Keratinocyte (primary cell): ENCODE results near the gene HAPLN1. TPM values are rescaled to one million over a fixed set of nuclear protein-coding genes. Genes with fewer than 3 reads are reported as not detected.

ENCODE experiments used
- DNase-seq: peaks from one replicate; pipeline ENCODE4 v3.0.0-alpha.2; 2011; ENCODE audit warnings: low read depth, missing footprints, low spot score
- FAIRE-seq: peaks from 2 replicates; lab custom pipeline; 2011; peaks lifted over from hg19 to GRCh38; lab: Jason Lieb, UNC
- H2AFZ ChIP-seq: 2 replicates; pipeline ENCODE4 v1.6.0; 2012; ENCODE audit warnings: low read length, control low read depth, inconsistent platforms; ENCODE audit not compliant: control insufficient read depth
- H3K27ac ChIP-seq: 2 replicates; pipeline ENCODE4 v1.5.1; 2011; ENCODE audit warnings: low read length; ENCODE audit not compliant: control insufficient read depth, insufficient read depth
- H3K27me3 ChIP-seq: 3 replicates; pipeline ENCODE4 v1.6.0; 2011; ENCODE audit warnings: low read length; ENCODE audit not compliant: control insufficient read depth, insufficient read depth; ENCODE audit errors: extremely low read depth
- H3K36me3 ChIP-seq, 2 experiments: 2 replicates in 1 of 2; 3 replicates in 1 of 2; pipeline ENCODE4 v1.5.1; 2011; ENCODE audit warnings: low read length in 2 of 2, mild to moderate bottlenecking in 1 of 2; ENCODE audit not compliant: control insufficient read depth in 2 of 2, insufficient read depth in 2 of 2; ENCODE audit errors: extremely low read depth in 1 of 2
- H3K4me1 ChIP-seq: 3 replicates; pipeline ENCODE4 v1.5.1; 2011; ENCODE audit warnings: low read length; ENCODE audit not compliant: control insufficient read depth, insufficient read depth; ENCODE audit errors: extremely low read depth
- H3K4me2 ChIP-seq: 3 replicates; pipeline ENCODE4 v1.6.0; 2011; ENCODE audit warnings: low read depth, low read length; ENCODE audit not compliant: control insufficient read depth, insufficient read depth; ENCODE audit errors: extremely low read depth
- H3K4me3 ChIP-seq, 3 experiments: fragments of 200-600 bp in 1 of 3; sonication (generic) in 1 of 3; 2 replicates in 2 of 3; 3 replicates in 1 of 3; pipeline ENCODE4 v1.5.1; 2011 to 2016; ENCODE audit warnings: low read length in 3 of 3, mild to moderate bottlenecking in 3 of 3, control low read depth in 2 of 3, inconsistent platforms in 1 of 3, low read depth in 1 of 3, mixed read lengths in 1 of 3, mixed run types in 1 of 3, moderate library complexity in 1 of 3; ENCODE audit not compliant: control insufficient read depth in 2 of 3, insufficient read depth in 2 of 3; ENCODE audit errors: extremely low read depth in 1 of 3
- H3K79me2 ChIP-seq: 2 replicates; pipeline ENCODE4 v1.6.0; 2012; ENCODE audit warnings: low read length; ENCODE audit not compliant: control insufficient read depth, insufficient read depth
- H3K9ac ChIP-seq: 3 replicates; pipeline ENCODE4 v1.6.0; 2011; ENCODE audit warnings: low read length; ENCODE audit not compliant: control insufficient read depth, insufficient read depth; ENCODE audit errors: extremely low read depth
- H3K9me1 ChIP-seq: 3 replicates; pipeline ENCODE4 v1.6.0; 2011; ENCODE audit warnings: low read length; ENCODE audit not compliant: control insufficient read depth, insufficient read depth; ENCODE audit errors: extremely low read depth
- H3K9me3 ChIP-seq: 2 replicates; pipeline ENCODE4 v1.5.1; 2012; ENCODE audit warnings: low read depth, low read length; ENCODE audit not compliant: control insufficient read depth
- H4K20me1 ChIP-seq: 3 replicates; pipeline ENCODE4 v1.6.0; 2011; ENCODE audit warnings: low read length; ENCODE audit not compliant: control insufficient read depth, insufficient read depth; ENCODE audit errors: extremely low read depth
- CTCF ChIP-seq, 3 experiments: IDR thresholded peaks in 1 of 3; conservative IDR thresholded peaks in 1 of 3; optimal IDR thresholded peaks in 1 of 3; 2 replicates in 2 of 3; 3 replicates in 1 of 3; pipeline versions ENCODE3 to v1.5.1; 2011; ENCODE audit warnings: low read length in 3 of 3, mild to moderate bottlenecking in 3 of 3, moderate library complexity in 2 of 3, control low read depth in 1 of 3, inconsistent platforms in 1 of 3; ENCODE audit not compliant: insufficient read depth in 2 of 3; ENCODE audit errors: extremely low read depth in 1 of 3
- EZH2 ChIP-seq: IDR thresholded peaks from one replicate; pipeline ENCODE4 v1.6.1; 2012; ENCODE audit warnings: inconsistent platforms, mild to moderate bottlenecking, low read length, moderate library complexity
- dilution Hi-C: fragments of 300-500 bp; cut with MboI; formaldehyde crosslinking; loops from one replicate; pipeline ENCODE4 v1.7.0; 2020; ENCODE audit warnings: low sequenced_read_pairs; ENCODE audit not compliant: extremely low pct_ligation_motif_present
- polyA plus RNA-seq, 5 experiments: library from polyadenylated mRNA; depleted of rRNA in 3 of 5; stranded (reverse) in 3 of 5; stranded (forward) in 1 of 5; unstranded in 1 of 5; fragments of >200 nt; gene quantifications; 1 replicate in 1 of 5; 2 replicates in 3 of 5; 3 replicates in 1 of 5; pipeline versions ENCODE4 v1.2.1 to v1.2.3, GENCODE V29; 2011 to 2012; ENCODE audit warnings: missing spikeins in 2 of 5, low read depth in 1 of 5, low replicate concordance in 1 of 5

Gene HAPLN1
- polyA plus RNA-seq, 1 donor (not counting 4 experiments of a cell fraction or from before 2014, with no cell fraction given): not detected

- dilution Hi-C loops: no loop called here
- no peaks in the 10 kb centered on the region for H3K4me1 ChIP-seq
- DNase-seq: no peak
- TF ChIP-seq CTCF (optimal IDR thresholded peaks at IDR 0.05 in 1 of 3, IDR thresholded peaks at IDR 0.05 in 1 of 3, conservative IDR thresholded peaks at IDR 0.05 in 1 of 3; ENCODE audit: extremely low read depth in 1 of 3, insufficient read depth in 2 of 3, low read length in 3 of 3) (no peak), EZH2 (no peak)
- H3K9me3 ChIP-seq: no peaks in the 10 kb centered on the region
- H2AFZ ChIP-seq: no peak overlapping the region
- H4K20me1 ChIP-seq: no peaks in the 10 kb centered on the region
- no peak overlapping the region for H3K4me3 ChIP-seq
- no peaks in the 10 kb centered on the region for H3K9me1 ChIP-seq
- no peaks in the 10 kb centered on the region for H3K27me3 ChIP-seq
- no peak overlapping the region for H3K4me2 ChIP-seq
- no peaks in the 10 kb centered on the region for H3K36me3 ChIP-seq
- H3K9ac ChIP-seq: no peak overlapping the region
- no peak overlapping the region for H3K27ac ChIP-seq
- no peak for FAIRE-seq
- H3K79me2 ChIP-seq: no peaks in the 10 kb centered on the region
Measured at GRCh38 chr5:83653669-83654068, 67.0 kb downstream of the HAPLN1 start.

- dilution Hi-C loops: no loop called here
- no peak overlapping the region for H2AFZ ChIP-seq
- FAIRE-seq (no peak), DNase-seq (no peak)
- H4K20me1 ChIP-seq: no peaks in the 10 kb centered on the region
- H3K4me2 ChIP-seq: no peak overlapping the region
- TF ChIP-seq CTCF (optimal IDR thresholded peaks at IDR 0.05 in 1 of 3, IDR thresholded peaks at IDR 0.05 in 1 of 3, conservative IDR thresholded peaks at IDR 0.05 in 1 of 3; ENCODE audit: extremely low read depth in 1 of 3, insufficient read depth in 2 of 3, low read length in 3 of 3) (no peak), EZH2 (no peak)
- no peak overlapping the region for H3K9ac ChIP-seq
- H3K36me3 ChIP-seq: no peaks in the 10 kb centered on the region
- H3K4me1 ChIP-seq: no peaks in the 10 kb centered on the region
- H3K9me3 ChIP-seq: no peaks in the 10 kb centered on the region
- no peaks in the 10 kb centered on the region for H3K9me1 ChIP-seq
- no peak overlapping the region for H3K27ac ChIP-seq
- H3K79me2 ChIP-seq: no peaks in the 10 kb centered on the region
- no peak overlapping the region for H3K4me3 ChIP-seq
- H3K27me3 ChIP-seq: no peaks in the 10 kb centered on the region
Measured at GRCh38 chr5:83645936-83646335, 74.7 kb downstream of the HAPLN1 start.
